Measurements from ENCODE around the gene CCDC40. TPM values are rescaled to one million over a fixed set of nuclear protein-coding genes. Genes with fewer than 3 reads are reported as not detected.

Gene CCDC40
- total RNA-seq, 1 experiment from 2014 or later = 7.5 TPM

DNA sequence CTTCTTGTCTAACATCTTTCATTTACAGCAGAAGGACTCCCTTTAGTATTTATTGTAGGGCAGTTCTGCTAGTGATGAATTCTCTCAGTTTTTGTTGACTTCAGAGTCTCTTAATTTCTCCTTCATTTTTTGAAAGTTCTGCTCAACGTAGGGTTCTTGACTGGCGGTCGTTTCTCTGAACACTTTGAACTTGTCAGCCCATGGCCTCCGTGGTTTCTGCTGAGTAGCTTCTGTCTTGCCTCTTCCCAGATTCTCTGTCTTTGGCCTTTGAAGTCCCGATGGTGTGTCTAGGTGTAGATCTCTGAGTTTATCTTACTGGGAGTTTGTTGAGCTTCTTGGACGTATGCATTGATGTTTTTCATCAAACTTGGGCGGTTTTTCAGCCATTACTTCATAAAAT lies 78.3 kb downstream of the CCDC40 start:
- CTCF ChIA-PET = no interaction called here
- ATAC-seq = no peak
- no peak overlapping the region for H3K4me2 ChIP-seq (ENCODE audit: low read length)

DNA sequence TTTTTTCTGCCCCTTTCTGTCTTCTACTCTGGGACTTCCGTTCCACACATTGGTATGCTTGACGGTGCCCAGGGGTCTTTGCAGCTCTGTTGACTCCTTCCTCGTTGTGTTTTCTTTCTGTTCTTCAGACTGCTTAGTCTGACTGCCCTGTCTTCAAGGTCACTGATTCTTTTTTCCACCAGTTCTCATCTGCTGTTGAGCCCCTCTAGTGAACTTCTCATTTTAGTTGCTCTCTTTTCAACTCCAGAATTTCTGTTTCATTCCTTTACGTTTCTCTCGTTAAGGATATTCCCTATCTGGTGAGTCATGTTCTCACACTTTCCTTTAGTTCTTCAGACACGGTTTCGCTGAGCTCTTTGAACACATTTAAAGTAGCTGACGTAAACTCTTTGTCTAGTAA lies 78.7 kb downstream of the CCDC40 start:
- no peak overlapping the region for H3K4me2 ChIP-seq (ENCODE audit: low read length)
- BruUV-seq (replicated peaks) = no TSS peak
- POLR2A ChIA-PET (ENCODE audit: unreplicated experiment) = interaction anchor here (0.7 kb wide), 2 partner anchors 14 to 109 kb away, joined by 3 to 22 read pairs; no protein-coding TSS in a partner anchor

More for the DNA sequence above, 78.3 kb downstream of the CCDC40 start:
- no peak for DNase-seq
- intact Hi-C loops (cut with micrococcal nuclease) = no loop called here
- no peaks in the 10 kb centered on the region for H4K20me1 ChIP-seq (ENCODE audit: low read length)
- H3K9me2 ChIP-seq (replicated peaks; ENCODE audit: low read length) = no peaks in the 10 kb centered on the region
- no peak overlapping the region for H3K4me3 ChIP-seq (ENCODE audit: low read length)
- H3K4me1 ChIP-seq (ENCODE audit: insufficient read depth, low read length) = no peaks in the 10 kb centered on the region
- no peaks in the 10 kb centered on the region for H3K27me3 ChIP-seq (ENCODE audit: low read length)
- H3K9ac ChIP-seq (ENCODE audit: low read length) = no peak overlapping the region
- no peaks in the 10 kb centered on the region for H3K79me2 ChIP-seq (ENCODE audit: low read length)
- no peaks in the 10 kb centered on the region for H3F3A ChIP-seq (ENCODE audit: low read length, unreplicated experiment)
- no peak for TF ChIP-seq EZH2 (IDR thresholded peaks at IDR 0.05; ENCODE audit: low read length, unreplicated experiment)
- TF ChIP-seq EZH2phosphoT487 (IDR thresholded peaks at IDR 0.05; ENCODE audit: borderline replicate concordance, low read length) = no peak
- TF ChIP-seq, protein P1, sequence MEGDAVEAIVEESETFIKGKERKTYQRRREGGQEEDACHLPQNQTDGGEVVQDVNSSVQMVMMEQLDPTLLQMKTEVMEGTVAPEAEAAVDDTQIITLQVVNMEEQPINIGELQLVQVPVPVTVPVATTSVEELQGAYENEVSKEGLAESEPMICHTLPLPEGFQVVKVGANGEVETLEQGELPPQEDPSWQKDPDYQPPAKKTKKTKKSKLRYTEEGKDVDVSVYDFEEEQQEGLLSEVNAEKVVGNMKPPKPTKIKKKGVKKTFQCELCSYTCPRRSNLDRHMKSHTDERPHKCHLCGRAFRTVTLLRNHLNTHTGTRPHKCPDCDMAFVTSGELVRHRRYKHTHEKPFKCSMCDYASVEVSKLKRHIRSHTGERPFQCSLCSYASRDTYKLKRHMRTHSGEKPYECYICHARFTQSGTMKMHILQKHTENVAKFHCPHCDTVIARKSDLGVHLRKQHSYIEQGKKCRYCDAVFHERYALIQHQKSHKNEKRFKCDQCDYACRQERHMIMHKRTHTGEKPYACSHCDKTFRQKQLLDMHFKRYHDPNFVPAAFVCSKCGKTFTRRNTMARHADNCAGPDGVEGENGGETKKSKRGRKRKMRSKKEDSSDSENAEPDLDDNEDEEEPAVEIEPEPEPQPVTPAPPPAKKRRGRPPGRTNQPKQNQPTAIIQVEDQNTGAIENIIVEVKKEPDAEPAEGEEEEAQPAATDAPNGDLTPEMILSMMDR (conservative IDR thresholded peaks at IDR 0.05; ENCODE audit: low read depth, low read length) = no peak
- H3K36me3 ChIP-seq (ENCODE audit: low read depth, low read length) = no peaks in the 10 kb centered on the region
- no peak overlapping the region for H2AFZ ChIP-seq (ENCODE audit: low read length)
- no peak overlapping the region for H3K27ac ChIP-seq (ENCODE audit: low read length)
- no peaks in the 10 kb centered on the region for H3K9me3 ChIP-seq (ENCODE audit: low read length)
- POLR2A ChIA-PET (ENCODE audit: unreplicated experiment) = interaction anchor here (0.7 kb wide), 2 partner anchors 14 to 108 kb away, joined by 3 to 22 read pairs; no protein-coding TSS in a partner anchor
- no TSS peak for BruUV-seq (replicated peaks)

DNA sequence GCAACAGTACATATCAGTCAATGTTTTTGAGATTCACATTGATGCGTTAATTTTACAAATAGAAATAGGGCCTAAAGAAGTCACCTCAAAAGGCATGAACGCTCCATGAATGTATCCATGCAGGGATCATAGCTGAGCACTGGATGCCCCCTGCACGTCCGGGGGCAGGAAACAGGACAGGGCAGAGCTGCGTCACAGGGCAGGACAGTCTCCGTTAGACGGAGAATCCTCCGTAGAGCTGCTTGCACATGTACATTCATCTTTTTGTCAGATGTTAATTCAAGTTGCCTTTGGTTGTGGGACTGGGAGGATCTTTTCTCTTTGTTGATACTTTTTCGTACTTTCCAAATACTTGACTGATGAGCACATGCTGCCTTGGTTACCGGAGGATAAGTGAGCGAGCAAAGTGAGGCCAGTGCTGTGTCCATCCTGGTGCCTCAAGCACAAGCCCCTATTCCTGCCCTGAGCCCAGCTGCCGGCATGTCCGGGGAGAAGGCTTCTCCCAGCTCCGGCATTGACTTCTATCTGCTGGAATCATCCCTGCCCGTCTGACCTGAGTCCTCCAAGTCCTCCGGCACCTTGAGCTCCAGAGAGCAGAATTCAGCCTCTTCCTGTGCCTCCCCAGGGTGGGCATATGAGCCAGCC lies 80.0 kb downstream of the CCDC40 start:
- Histone ChIP-seq H3F3A (ENCODE audit: low read length, unreplicated experiment) (no peaks in the 10 kb centered on the region), H3K9me3 (ENCODE audit: low read length) (no peaks in the 10 kb centered on the region), H3K79me2 (ENCODE audit: low read length) (no peaks in the 10 kb centered on the region), H3K27me3 (ENCODE audit: low read length) (no peaks in the 10 kb centered on the region), H3K9ac (ENCODE audit: low read length) (no peak overlapping the region), H3K36me3 (ENCODE audit: low read depth, low read length) (no peaks in the 10 kb centered on the region), H3K4me1 (ENCODE audit: insufficient read depth, low read length) (no peaks in the 10 kb centered on the region), H3K4me2 (ENCODE audit: low read length) (no peak overlapping the region), H4K20me1 (ENCODE audit: low read length) (no peaks in the 10 kb centered on the region), H2AFZ (ENCODE audit: low read length) (no peak overlapping the region), H3K4me3 (ENCODE audit: low read length) (no peak overlapping the region), H3K27ac (ENCODE audit: low read length) (no peak overlapping the region), H3K9me2 (replicated peaks; ENCODE audit: low read length) (no peaks in the 10 kb centered on the region)
- TF ChIP-seq EZH2 (IDR thresholded peaks at IDR 0.05; ENCODE audit: low read length, unreplicated experiment) (no peak), EZH2phosphoT487 (IDR thresholded peaks at IDR 0.05; ENCODE audit: borderline replicate concordance, low read length) (no peak)
- TF ChIP-seq, protein P1 (conservative IDR thresholded peaks at IDR 0.05; ENCODE audit: low read depth, low read length) = no peak
- CTCF ChIA-PET = no interaction called here
- POLR2A ChIA-PET (ENCODE audit: unreplicated experiment) = no interaction called here
- ATAC-seq (no peak), DNase-seq (no peak)
- no TSS peak for BruUV-seq (replicated peaks)
- intact Hi-C loops (cut with micrococcal nuclease) = no loop called here

More for the DNA sequence above, 78.7 kb downstream of the CCDC40 start:
- ATAC-seq (no peak), DNase-seq (no peak)
- Histone ChIP-seq H3F3A (ENCODE audit: low read length, unreplicated experiment) (no peaks in the 10 kb centered on the region), H3K27ac (ENCODE audit: low read length) (no peak overlapping the region), H4K20me1 (ENCODE audit: low read length) (no peaks in the 10 kb centered on the region), H3K9me3 (ENCODE audit: low read length) (no peaks in the 10 kb centered on the region), H3K36me3 (ENCODE audit: low read depth, low read length) (no peaks in the 10 kb centered on the region), H3K4me3 (ENCODE audit: low read length) (no peak overlapping the region), H3K79me2 (ENCODE audit: low read length) (no peaks in the 10 kb centered on the region), H3K9me2 (replicated peaks; ENCODE audit: low read length) (no peaks in the 10 kb centered on the region), H3K9ac (ENCODE audit: low read length) (no peak overlapping the region), H3K4me1 (ENCODE audit: insufficient read depth, low read length) (no peaks in the 10 kb centered on the region), H2AFZ (ENCODE audit: low read length) (no peak overlapping the region), H3K27me3 (ENCODE audit: low read length) (no peaks in the 10 kb centered on the region)
- CTCF ChIA-PET = no interaction called here
- TF ChIP-seq EZH2 (IDR thresholded peaks at IDR 0.05; ENCODE audit: low read length, unreplicated experiment) (no peak), EZH2phosphoT487 (IDR thresholded peaks at IDR 0.05; ENCODE audit: borderline replicate concordance, low read length) (no peak)
- TF ChIP-seq, protein P1 (conservative IDR thresholded peaks at IDR 0.05; ENCODE audit: low read depth, low read length) = no peak
- intact Hi-C loops (cut with micrococcal nuclease) = no loop called here
